Suprapubic skin (tissue), 4 donors: ENCODE results near the gene GMNN. TPM values are rescaled to one million over a fixed set of nuclear protein-coding genes. Genes with fewer than 3 reads are reported as not detected.
"Not testable (repeated sequence)": the region's sequence is repeated elsewhere in the genome, so short reads cannot be mapped to it uniquely, and the experiment has no call there.

ENCODE experiments used
- DNase-seq, 2 donors: peaks; one replicate each; pipeline ENCODE4 v3.0.0-alpha.2; 2019; ENCODE audit warnings: low spot score in 2 of 2
- H3K27ac ChIP-seq: fragments of 200-600 bp; sonication (generic); one replicate; pipeline ENCODE4 v1.5.1; 2019
- H3K27me3 ChIP-seq: fragments of 200-600 bp; sonication (generic); one replicate; pipeline ENCODE4 v1.5.1; 2019
- H3K36me3 ChIP-seq: fragments of 200-600 bp; sonication (generic); one replicate; pipeline ENCODE4 v1.5.1; 2019
- H3K4me1 ChIP-seq: fragments of 200-600 bp; sonication (generic); one replicate; pipeline ENCODE4 v1.5.1; 2019
- H3K4me3 ChIP-seq: fragments of 200-600 bp; sonication (generic); one replicate; pipeline ENCODE4 v1.5.1; 2019; ENCODE audit warnings: mild to moderate bottlenecking
- H3K9me3 ChIP-seq: fragments of 200-600 bp; sonication (generic); one replicate; pipeline ENCODE4 v1.5.1; 2019
- CTCF ChIP-seq, 2 donors: fragments of 200-600 bp in 1 of 2; fragments of 450-650 bp in 1 of 2; sonication (generic) in 1 of 2; IDR thresholded peaks; one replicate each; pipeline ENCODE4 v1.5.1; 2016 to 2019; ENCODE audit warnings: antibody characterized with exemption in 2 of 2, mild to moderate bottlenecking in 1 of 2, moderate library complexity in 1 of 2
- EP300 ChIP-seq: sonication (generic); formaldehyde crosslinking; IDR thresholded peaks from one replicate; pipeline ENCODE4 v1.6.1; 2017; ENCODE audit warnings: antibody characterized with exemption
- POLR2A ChIP-seq, 2 donors: fragments of 450-650 bp; IDR thresholded peaks; one replicate each; pipeline ENCODE4 v1.6.1; 2017; ENCODE audit warnings: antibody characterized with exemption in 2 of 2, mild to moderate bottlenecking in 2 of 2, moderate library complexity in 2 of 2
- POLR2AphosphoS5 ChIP-seq, 3 donors: sonication (generic); formaldehyde crosslinking; IDR thresholded peaks; one replicate each; pipeline ENCODE4 v1.6.1; 2017; ENCODE audit warnings: antibody characterized with exemption in 3 of 3
- WGBS: methylation state at CpG from one replicate; pipeline ENCODE4 v1.1.5; 2018; 5-methylcytosine and 5-hydroxymethylcytosine counted together
- total RNA-seq, 4 donors: library from RNA; depleted of rRNA; stranded (reverse); fragments of >200 nt; gene quantifications; one replicate each; pipeline ENCODE4 v1.1.0, GENCODE V29; 2016

Gene GMNN
- total RNA-seq, result 10 to 100 TPM; 49.6 to 89.6 (median 70.5) TPM

DNA sequence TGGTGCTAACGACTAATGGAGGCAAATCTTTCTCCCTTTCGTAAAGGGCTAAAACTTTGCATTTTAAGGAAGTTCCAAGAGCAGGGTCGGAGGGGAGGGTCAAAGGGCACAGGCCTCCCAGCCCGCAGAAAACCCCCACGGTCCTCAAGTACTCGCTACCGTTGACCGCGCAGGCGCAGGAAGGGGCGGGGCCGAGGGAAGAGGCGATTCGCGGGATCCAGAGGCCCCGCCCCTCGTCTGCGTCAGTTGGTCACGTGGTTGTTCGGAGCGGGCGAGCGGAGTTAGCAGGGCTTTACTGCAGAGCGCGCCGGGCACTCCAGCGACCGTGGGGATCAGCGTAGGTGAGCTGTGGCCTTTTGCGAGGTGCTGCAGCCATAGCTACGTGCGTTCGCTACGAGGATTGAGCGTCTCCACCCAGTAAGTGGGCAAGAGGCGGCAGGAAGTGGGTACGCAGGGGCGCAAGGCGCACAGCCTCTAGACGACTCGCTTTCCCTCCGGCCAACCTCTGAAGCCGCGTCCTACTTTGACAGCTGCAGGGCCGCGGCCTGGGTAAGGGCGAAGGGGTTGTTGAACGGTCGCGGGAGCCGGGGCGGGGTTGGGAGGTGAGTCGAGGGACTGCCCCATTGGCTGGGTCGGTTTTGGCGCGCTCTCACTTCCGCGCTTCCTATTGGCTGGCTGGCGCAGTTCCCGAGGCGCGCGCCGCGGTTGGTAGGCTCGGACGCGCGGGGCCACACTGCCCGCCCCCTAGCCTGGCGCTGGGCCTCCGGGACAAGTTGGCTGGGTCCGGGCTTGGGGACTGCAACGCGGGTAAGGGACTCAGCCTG, at the start of gene GMNN:
TSS of gene GMNN (plus strand) at position 242 of the 824 bp plus-strand sequence. CDS start 2,310 bp downstream, outside the sequence.
- no peaks in the 10 kb centered on the region for H3K27me3 ChIP-seq
- TF ChIP-seq EP300 (no peak), POLR2A (IDR thresholded peaks at IDR 0.05) (no peak), POLR2AphosphoS5 (IDR thresholded peaks at IDR 0.05) (peak in 2 of 3 donors; percentile 37 to 69)
- WGBS, result under 1% methylated on average over 58 of the region's 75 CpGs
- peak within 1 kb of the TSS; percentile 91 for H3K4me3 ChIP-seq
- peak; percentile 99 to 100 for DNase-seq
- H3K9me3 ChIP-seq, result no peaks in the 10 kb centered on the region
- peaks cover 22% of the 10 kb centered on the region for H3K4me1 ChIP-seq
- H3K27ac ChIP-seq, result peak within 1 kb of the TSS; percentile 91
- no peaks in the 10 kb centered on the region for H3K36me3 ChIP-seq

- H3K9me3 ChIP-seq, result peaks cover 10% of the 10 kb centered on the region
- DNase-seq, H3K27ac ChIP-seq, H3K27me3 ChIP-seq, H3K4me1 ChIP-seq, H3K36me3 ChIP-seq, H3K4me3 ChIP-seq: not testable (repeated sequence)
- 89% methylated on average over 3 of the region's 3 CpGs for WGBS
Observed at GRCh38 chr6:24730653-24731052, 44.1 kb upstream of the GMNN start.

- H3K36me3 ChIP-seq, H3K4me3 ChIP-seq, DNase-seq, H3K27me3 ChIP-seq, H3K4me1 ChIP-seq, H3K27ac ChIP-seq: not testable (repeated sequence)
- H3K9me3 ChIP-seq, result peaks cover 10% of the 10 kb centered on the region
- WGBS, result 85% methylated on average over 6 of the region's 6 CpGs
Observed at GRCh38 chr6:24731456-24732134, 43.1 kb upstream of the GMNN start.

- H3K9me3 ChIP-seq, result peaks cover 10% of the 10 kb centered on the region
- no peak overlapping the region for H3K27ac ChIP-seq
- H3K27me3 ChIP-seq, result peaks cover 3% of the 10 kb centered on the region
- peaks cover 4% of the 10 kb centered on the region for H3K4me1 ChIP-seq
- no peaks in the 10 kb centered on the region for H3K36me3 ChIP-seq
- DNase-seq, result no peak
- 91% methylated on average over 1 of the region's 1 CpG for WGBS
- no peak overlapping the region for H3K4me3 ChIP-seq
- TF ChIP-seq POLR2AphosphoS5 (IDR thresholded peaks at IDR 0.05) (no peak), POLR2A (IDR thresholded peaks at IDR 0.05) (no peak), CTCF (IDR thresholded peaks at IDR 0.05) (no peak), EP300 (no peak)
Observed at GRCh38 chr6:24734166-24734565, 40.6 kb upstream of the GMNN start.

GRCh38 chr6:24734710-24735109, 40.0 kb upstream of the GMNN start:
- 91% methylated on average over 4 of the region's 4 CpGs for WGBS
- peaks cover 10% of the 10 kb centered on the region for H3K9me3 ChIP-seq
- H3K4me3 ChIP-seq, H3K36me3 ChIP-seq, H3K4me1 ChIP-seq, H3K27me3 ChIP-seq, H3K27ac ChIP-seq, DNase-seq: not testable (repeated sequence)

DNA sequence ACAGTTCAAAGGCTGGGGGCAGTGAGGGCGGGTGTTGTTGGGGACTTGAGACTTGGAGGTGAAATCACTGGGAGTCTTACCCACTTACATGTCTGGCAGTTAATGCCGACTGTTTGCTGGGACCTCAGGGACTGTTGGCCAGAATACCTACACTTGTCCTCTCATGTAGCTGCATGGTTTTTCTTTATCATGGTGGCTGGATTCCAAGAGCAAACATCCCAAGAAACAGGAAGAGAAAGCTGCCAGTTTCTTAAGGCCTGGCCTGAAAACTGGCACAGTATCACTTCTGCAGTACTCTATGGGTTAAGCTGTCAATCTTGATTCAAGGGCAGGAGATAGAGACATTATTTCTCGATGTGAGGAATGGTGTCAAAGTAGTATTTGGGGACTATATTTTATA, 36.0 kb upstream of the GMNN start:
- no peak for DNase-seq
- H3K27ac ChIP-seq, result no peak overlapping the region
- WGBS, result 57% methylated on average over 3 of the region's 3 CpGs

More for the DNA sequence above, 36.0 kb upstream of the GMNN start:
- no peaks in the 10 kb centered on the region for H3K36me3 ChIP-seq
- no peak for TF ChIP-seq POLR2AphosphoS5 (IDR thresholded peaks at IDR 0.05)
- TF ChIP-seq CTCF (IDR thresholded peaks at IDR 0.05), result no peak
- no peak for TF ChIP-seq EP300
- TF ChIP-seq POLR2A (IDR thresholded peaks at IDR 0.05), result no peak
- H3K9me3 ChIP-seq, result no peaks in the 10 kb centered on the region
- peaks cover 19% of the 10 kb centered on the region for H3K4me1 ChIP-seq
- H3K4me3 ChIP-seq, result no peak overlapping the region
- no peaks in the 10 kb centered on the region for H3K27me3 ChIP-seq
